Suppressor macrophage treated with lipopolysaccharide for 1 hour (primary cell): ENCODE measurements around the gene MAGEA3.
"Not testable (repeated sequence)": the region's sequence is repeated elsewhere in the genome, so short reads cannot be mapped to it uniquely, and the experiment has no call there.

Source experiments
- DNase-seq, 3 donors: peaks; one replicate each; pipeline ENCODE4 v3.0.0-alpha.2; 2020 to 2022

MAGEA3 gene, protein sequence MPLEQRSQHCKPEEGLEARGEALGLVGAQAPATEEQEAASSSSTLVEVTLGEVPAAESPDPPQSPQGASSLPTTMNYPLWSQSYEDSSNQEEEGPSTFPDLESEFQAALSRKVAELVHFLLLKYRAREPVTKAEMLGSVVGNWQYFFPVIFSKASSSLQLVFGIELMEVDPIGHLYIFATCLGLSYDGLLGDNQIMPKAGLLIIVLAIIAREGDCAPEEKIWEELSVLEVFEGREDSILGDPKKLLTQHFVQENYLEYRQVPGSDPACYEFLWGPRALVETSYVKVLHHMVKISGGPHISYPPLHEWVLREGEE

DNA sequence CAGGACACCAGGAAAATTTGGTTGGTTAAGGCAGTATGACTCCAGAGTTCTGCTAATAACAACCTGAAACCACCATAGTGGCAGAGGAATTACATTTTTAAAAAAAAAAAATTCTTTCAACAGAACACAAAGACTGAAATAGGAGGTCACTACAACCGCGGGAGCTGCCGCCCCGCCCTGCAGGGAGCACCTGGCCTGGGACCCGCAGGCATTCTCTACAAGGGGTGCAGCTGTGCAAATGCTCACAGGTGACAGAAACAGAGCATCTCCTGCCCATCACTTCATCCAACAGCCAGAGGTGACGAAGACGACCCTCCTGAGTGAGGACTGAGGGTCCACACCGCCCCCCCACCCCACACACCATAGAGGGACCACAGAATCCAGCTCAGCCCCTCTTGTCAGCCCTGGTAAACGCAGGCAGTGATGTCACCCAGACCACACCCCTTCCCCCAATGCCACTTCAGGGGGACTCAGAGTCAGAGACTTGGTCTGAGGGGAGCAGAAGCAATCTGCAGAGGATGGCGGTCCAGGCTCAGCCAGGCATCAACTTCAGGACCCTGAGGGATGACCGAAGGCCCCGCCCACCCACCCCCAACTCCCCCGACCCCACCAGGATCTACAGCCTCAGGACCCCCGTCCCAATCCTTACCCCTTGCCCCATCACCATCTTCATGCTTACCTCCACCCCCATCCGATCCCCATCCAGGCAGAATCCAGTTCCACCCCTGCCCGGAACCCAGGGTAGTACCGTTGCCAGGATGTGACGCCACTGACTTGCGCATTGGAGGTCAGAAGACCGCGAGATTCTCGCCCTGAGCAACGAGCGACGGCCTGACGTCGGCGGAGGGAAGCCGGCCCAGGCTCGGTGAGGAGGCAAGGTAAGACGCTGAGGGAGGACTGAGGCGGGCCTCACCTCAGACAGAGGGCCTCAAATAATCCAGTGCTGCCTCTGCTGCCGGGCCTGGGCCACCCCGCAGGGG is at the start of gene MAGEA3:
Gene MAGEA3, plus strand, starts transcription at position 843 of the 980 bp plus-strand sequence. CDS start 2,039 bp downstream, outside the sequence.
- DNase-seq = not testable (repeated sequence)

DNA sequence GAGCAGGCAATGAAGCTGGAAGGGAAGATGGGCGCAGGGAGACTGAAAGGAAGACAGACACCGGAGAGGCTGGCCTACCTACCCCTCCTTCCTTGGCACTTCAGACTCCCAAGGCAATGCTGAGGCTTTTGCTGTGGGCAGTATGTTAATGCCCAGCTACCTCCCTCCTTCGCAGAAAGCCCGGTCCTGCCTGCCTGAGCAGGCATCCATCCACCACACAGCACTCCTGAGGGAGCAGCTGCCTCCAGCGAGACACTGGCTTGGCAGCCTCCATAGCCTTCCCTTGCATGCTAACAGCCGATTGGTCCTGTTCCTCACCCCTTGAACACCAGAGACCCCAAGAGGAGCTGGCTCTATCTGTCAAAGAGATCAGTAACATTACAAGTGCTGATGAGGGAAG is 46.5 kb upstream of the MAGEA3 start:
- DNase-seq = no peak

DNA sequence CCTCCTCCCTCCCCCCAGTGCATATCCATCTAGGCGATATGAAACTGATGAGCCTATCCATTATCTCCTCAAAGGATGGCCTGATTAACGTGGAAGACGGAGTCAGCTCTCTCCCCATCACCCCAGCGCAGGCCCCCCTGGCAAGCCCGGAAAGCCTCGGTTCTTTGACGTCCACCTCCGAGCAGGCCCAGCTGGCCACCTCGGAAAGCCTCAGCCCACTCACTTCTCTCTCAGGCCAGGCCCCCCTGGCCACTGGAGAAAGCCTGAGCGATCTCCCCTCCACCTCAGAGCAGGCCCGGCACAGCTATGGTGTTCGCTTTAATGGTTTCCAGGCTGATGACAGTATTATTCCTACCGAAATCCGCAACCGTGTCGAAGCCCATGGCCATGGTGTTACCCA is 46.1 kb upstream of the MAGEA3 start:
- no peak for DNase-seq

- no peak for DNase-seq
These were observed 42.5 kb upstream of the MAGEA3 start for GRCh38 chrX:152656087-152656486.

- no peak for DNase-seq
These were observed 41.7 kb upstream of the MAGEA3 start for GRCh38 chrX:152656890-152657289.

GRCh38 chrX:152658302-152658701 is 40.3 kb upstream of the MAGEA3 start:
- DNase-seq = no peak

DNA sequence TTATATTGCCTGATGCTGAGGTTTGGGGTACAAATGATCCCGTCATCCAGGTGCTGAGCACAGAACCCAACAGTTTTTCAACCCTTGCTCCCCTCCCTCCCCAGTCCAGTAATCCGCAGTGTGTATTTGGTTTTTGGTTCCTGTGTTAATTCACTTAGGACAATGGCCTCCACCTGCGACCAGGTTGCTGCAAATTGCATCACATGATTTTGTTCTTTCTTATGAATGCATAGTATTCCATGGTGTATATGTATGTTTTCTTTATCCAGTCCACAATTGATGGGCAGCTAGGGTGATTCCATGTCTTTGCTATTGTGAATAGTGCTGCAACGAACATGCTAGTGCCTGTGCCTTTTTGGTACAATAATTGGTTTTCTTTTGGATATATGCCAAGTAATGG is 35.5 kb upstream of the MAGEA3 start:
- no peak for DNase-seq

- no peak for DNase-seq
These were observed 24.5 kb upstream of the MAGEA3 start for GRCh38 chrX:152674135-152674534.

DNA sequence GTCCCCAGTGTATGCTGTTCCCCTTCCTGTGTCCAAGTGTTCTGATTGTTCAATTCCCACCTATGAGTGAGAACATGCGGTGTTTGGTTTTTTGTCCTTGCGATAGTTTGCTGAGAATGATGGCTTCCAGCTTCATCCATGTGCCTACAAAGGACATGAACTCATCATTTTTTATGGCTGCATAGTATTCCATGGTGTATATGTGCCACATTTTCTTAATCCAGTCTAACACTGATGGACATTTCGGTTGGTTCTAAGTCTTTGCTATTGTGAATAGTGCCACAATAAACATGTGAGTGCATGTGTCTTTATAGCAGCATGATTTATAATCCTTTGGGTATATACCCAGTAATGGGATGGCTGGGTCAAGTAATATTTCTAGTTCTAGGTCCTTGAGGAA is 23.9 kb upstream of the MAGEA3 start:
- not testable (repeated sequence) for DNase-seq

DNA sequence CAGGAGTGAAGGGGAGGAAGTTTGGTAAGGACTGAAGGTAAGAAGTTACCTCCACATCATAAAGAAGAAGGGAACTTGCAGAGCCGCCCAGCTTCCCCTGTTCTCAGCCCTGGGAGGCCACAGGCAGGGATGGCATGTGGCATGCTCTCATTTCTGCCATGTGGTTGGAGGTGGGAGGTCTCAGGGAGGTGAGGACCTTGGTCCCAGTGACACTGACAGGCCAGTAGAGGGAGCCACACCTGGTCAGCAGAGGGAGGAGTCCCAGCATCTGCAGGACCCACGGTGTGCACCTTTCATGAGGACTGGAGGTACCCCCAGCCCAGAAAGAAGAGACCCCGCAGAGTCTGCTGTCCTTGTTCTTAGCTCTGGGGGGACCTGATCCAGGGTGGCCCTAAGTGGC is 17.6 kb upstream of the MAGEA3 start:
- DNase-seq = not testable (repeated sequence)

DNA sequence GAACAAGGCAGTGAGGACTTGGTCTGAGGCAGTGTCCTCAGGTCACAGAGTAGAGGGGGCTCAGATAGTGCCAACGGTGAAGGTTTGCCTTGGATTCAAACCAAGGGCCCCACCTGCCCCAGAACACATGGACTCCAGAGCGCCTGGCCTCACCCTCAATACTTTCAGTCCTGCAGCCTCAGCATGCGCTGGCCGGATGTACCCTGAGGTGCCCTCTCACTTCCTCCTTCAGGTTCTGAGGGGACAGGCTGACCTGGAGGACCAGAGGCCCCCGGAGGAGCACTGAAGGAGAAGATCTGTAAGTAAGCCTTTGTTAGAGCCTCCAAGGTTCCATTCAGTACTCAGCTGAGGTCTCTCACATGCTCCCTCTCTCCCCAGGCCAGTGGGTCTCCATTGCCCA is 1.8 kb downstream of the MAGEA3 start:
- DNase-seq = not testable (repeated sequence)

GRCh38 chrX:152706500-152706899 is 7.9 kb downstream of the MAGEA3 start:
- DNase-seq = not testable (repeated sequence)

- not testable (repeated sequence) for DNase-seq
These were observed 10.6 kb downstream of the MAGEA3 start, which contains the start of gene CSAG2 for GRCh38 chrX:152709173-152709572. Gene CSAG2, minus strand, starts transcription at chrX:152709273. Its CDS starts 161 bp downstream, at chrX:152709112.

DNA sequence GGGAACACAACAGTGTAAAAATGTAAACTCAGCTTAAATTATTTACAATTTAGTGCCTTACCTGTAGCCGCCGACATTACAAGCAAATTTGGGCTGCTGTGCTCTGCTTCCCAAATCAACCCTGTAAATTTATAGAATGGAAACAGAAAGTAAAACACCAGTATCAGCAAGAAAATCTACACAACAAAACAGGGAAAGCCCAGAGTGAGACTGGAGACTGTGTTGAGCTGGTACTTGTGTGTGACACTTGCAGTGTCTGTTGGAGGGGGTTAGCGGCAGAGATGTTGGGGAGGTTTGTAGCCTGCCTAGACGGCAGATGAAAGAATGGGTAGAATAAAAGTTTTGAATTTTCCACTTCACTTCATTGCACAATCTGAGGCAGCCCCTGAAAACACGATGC is 14.6 kb downstream of the MAGEA3 start:
- DNase-seq = not testable (repeated sequence)

DNA sequence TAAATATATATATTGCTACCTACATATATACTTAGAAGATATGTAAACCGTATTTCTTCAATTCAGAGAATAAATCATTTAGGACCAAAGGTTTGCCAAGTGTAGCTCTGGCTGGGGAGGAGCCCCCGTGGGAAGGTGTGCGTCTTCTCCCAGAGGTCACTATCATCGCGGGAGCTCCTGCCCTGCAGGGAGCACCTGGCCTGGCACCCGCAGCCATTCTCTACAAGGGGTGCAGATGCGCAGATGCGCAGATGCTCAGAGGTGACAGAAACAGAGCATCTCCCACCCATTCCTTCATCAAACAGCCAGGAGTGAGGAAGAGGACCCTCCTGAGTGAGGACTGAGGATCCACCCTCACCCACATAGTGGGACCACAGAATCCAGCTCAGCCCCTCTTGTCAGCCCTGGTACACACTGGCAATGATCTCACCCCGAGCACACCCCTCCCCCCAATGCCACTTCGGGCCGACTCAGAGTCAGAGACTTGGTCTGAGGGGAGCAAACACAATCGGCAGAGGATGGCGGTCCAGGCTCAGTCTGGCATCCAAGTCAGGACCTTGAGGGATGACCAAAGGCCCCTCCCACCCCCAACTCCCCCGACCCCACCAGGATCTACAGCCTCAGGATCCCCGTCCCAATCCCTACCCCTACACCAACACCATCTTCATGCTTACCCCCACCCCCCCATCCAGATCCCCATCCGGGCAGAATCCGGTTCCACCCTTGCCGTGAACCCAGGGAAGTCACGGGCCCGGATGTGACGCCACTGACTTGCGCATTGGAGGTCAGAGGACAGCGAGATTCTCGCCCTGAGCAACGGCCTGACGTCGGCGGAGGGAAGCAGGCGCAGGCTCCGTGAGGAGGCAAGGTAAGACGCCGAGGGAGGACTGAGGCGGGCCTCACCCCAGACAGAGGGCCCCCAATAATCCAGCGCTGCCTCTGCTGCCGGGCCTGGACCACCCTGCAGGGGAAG is 15.5 kb downstream of the MAGEA3 start, which contains the start of gene MAGEA2B:
Gene MAGEA2B, plus strand, starts transcription at position 814 of the 973 bp plus-strand sequence. CDS start 2,479 bp downstream, outside the sequence.
- not testable (repeated sequence) for DNase-seq

DNA sequence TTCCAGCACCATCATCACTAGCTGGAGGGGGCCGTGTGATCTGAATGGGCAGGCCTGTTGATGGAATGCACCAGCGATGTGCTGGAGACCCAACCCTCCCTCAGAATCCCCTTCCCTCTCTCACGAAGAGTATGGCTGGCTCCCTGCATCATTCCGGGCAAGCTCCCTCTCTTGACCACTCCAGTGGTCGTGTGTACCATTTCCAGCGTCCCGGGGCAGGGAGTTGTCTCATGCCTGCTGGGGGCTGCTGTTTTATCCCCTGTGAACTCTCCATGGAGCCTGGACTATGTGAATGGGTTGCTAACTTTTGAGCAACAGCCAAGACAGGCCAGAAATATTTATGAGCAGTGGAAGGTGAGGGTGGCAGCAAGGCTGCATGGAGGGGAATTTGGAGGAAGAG is 26.8 kb downstream of the MAGEA3 start:
- no peak for DNase-seq

GRCh38 chrX:152733261-152733975 is 34.8 kb downstream of the MAGEA3 start, which contains the start of the genes CSAG1 and MAGEA12:
Gene CSAG1, minus strand, starts transcription at chrX:152733721. Its CDS starts 1,261 bp downstream, at chrX:152732460.
Gene MAGEA12, plus strand, starts transcription at chrX:152733757. Its CDS starts 2,405 bp downstream, at chrX:152736162.
- no peak for DNase-seq

DNA sequence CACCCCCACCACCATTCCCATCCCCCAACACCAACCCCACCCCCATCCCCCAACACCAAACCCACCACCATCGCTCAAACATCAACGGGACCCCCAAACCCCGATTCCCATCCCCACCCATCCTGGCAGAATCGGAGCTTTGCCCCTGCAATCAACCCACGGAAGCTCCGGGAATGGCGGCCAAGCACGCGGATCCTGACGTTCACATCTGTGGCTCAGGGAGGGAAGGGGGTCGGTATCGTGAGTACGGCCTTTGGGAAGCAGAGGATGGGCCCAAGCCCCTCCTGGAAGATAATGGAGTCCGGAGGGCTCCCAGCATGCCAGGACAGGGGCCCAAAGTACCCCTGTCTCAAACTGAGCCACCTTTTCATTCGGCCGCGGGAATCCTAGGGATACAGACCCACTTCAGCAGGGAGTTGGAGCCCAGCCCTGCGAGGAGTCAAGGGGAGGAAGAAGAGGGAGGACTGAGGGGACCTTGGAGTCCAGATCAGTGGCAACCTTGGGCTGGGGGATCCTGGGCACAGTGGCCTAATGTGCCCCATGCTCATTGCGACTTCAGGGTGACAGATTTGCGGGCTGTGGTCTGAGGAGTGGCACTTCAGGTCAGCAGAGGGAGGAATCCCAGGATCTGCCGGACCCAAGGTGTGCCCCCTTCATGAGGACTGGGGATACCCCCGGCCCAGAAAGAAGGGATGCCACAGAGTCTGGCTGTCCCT is 35.7 kb downstream of the MAGEA3 start:
- not testable (repeated sequence) for DNase-seq

DNA sequence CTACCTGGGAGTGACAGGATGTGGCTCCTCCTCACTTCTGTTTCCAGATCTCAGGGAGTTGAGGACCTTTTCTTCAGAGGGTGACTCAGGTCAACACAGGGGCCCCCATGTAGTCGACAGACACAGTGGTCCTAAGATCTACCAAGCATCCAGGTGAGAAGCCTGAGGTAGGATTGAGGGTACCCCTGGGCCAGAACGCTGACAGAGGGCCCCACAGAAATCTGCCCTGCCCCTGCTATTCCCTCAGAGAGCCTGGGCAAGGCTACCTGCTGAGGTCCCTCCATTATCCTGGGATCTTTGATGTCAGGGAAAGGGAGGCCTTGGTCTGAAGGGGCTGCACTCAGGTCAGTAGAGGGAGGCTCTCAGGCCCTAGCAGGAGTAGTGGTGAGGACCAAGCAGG is 36.5 kb downstream of the MAGEA3 start:
- no peak for DNase-seq

DNA sequence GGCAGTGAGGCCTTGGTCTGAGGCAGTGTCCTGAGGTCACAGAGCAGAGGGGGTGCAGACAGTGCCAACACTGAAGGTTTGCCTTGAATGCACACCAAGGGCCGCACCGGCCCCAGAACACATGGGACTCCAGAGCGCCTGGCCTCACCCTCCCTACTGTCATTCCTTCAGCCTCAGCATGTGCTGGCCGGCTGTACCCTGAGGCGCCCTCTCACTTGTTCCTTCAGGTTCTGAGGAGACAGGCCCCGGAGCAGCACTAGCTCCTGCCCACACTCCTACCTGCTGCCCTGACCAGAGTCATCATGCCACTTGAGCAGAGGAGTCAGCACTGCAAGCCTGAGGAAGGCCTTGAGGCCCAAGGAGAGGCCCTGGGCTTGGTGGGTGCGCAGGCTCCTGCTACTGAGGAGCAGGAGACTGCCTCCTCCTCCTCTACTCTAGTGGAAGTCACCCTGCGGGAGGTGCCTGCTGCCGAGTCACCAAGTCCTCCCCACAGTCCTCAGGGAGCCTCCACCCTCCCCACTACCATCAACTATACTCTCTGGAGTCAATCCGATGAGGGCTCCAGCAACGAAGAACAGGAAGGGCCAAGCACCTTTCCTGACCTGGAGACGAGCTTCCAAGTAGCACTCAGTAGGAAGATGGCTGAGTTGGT is 37.4 kb downstream of the MAGEA3 start:
- no peak for DNase-seq
